Measurements from ENCODE around the gene NR2F1-AS1.

NR2F1-AS1 gene

GRCh38 chr5:93580927-93581445 lies at the start of gene NR2F1-AS1:
NR2F1-AS1 (minus strand) TSS chr5:93581219.
- DNase-seq: no peak

GRCh38 chr5:93626801-93627200 lies 45.8 kb upstream of the NR2F1-AS1 start:
- DNase-seq: no peak

GRCh38 chr5:93623153-93623552 lies 42.1 kb upstream of the NR2F1-AS1 start:
- DNase-seq: no peak

GRCh38 chr5:93622240-93622885 lies 41.3 kb upstream of the NR2F1-AS1 start:
- peak in 1 of 2 experiments; percentile 78 for DNase-seq

- DNase-seq: peak; percentile 66 to 78
These were observed 40.3 kb upstream of the NR2F1-AS1 start for GRCh38 chr5:93621327-93621798.

GRCh38 chr5:93620487-93621326 lies 39.7 kb upstream of the NR2F1-AS1 start:
- peak; percentile 36 to 69 for DNase-seq

- DNase-seq: no peak
These were observed 35.6 kb upstream of the NR2F1-AS1 start for GRCh38 chr5:93616538-93617174.

GRCh38 chr5:93612855-93613243 lies 31.8 kb upstream of the NR2F1-AS1 start:
- DNase-seq: no peak

- no peak for DNase-seq
These were observed 31.2 kb upstream of the NR2F1-AS1 start for GRCh38 chr5:93611976-93612854.

- no peak for DNase-seq
These were observed 30.4 kb upstream of the NR2F1-AS1 start for GRCh38 chr5:93611273-93611975.

GRCh38 chr5:93610581-93611272 lies 29.7 kb upstream of the NR2F1-AS1 start:
- DNase-seq: no peak

GRCh38 chr5:93609762-93610161 lies 28.7 kb upstream of the NR2F1-AS1 start:
- no peak for DNase-seq

GRCh38 chr5:93608855-93609254 lies 27.8 kb upstream of the NR2F1-AS1 start:
- DNase-seq: no peak

GRCh38 chr5:93607367-93608258 lies 26.6 kb upstream of the NR2F1-AS1 start:
- peak; percentile 26 to 46 for DNase-seq

GRCh38 chr5:93606382-93606752 lies 25.3 kb upstream of the NR2F1-AS1 start:
- DNase-seq: no peak

- no peak for DNase-seq
These were observed 23.9 kb upstream of the NR2F1-AS1 start for GRCh38 chr5:93604644-93605515.

- DNase-seq: no peak
These were observed 23.0 kb upstream of the NR2F1-AS1 start for GRCh38 chr5:93603793-93604643.
